Measurements from ENCODE around the gene ZNF562. TPM values are rescaled to one million over a fixed set of nuclear protein-coding genes. Genes with fewer than 3 reads are reported as not detected.

The ZNF562 gene
- total RNA-seq, 1 donor from 2014 or later, result 31.8 TPM

DNA sequence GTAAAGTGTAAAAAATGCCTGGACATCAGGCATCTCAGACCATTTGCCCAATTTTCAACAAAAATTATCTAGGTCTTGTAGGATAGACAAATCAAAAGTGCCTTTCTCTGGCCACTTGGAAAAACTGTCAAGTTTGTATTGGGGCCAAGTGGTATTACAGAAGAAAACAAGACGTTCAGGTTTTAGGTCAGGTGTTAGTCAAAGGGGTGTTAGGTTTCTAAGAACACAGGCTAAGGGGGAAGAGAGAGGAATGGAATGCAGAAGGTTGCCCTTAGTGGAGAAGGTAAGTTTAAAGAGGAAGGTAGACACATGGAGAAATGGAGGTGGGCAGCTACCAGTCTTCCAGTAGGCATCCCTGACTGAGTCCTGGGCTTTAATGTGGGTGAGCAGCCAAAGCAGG is 33.9 kb downstream of the ZNF562 start:
- H3K9me3 ChIP-seq, result no peaks in the 10 kb centered on the region
- H3K4me3 ChIP-seq, result no peak overlapping the region
- intact Hi-C loops (cut with DNase I), result no loop called here
- H3K4me1 ChIP-seq, result no peaks in the 10 kb centered on the region
- TF ChIP-seq, protein P1, sequence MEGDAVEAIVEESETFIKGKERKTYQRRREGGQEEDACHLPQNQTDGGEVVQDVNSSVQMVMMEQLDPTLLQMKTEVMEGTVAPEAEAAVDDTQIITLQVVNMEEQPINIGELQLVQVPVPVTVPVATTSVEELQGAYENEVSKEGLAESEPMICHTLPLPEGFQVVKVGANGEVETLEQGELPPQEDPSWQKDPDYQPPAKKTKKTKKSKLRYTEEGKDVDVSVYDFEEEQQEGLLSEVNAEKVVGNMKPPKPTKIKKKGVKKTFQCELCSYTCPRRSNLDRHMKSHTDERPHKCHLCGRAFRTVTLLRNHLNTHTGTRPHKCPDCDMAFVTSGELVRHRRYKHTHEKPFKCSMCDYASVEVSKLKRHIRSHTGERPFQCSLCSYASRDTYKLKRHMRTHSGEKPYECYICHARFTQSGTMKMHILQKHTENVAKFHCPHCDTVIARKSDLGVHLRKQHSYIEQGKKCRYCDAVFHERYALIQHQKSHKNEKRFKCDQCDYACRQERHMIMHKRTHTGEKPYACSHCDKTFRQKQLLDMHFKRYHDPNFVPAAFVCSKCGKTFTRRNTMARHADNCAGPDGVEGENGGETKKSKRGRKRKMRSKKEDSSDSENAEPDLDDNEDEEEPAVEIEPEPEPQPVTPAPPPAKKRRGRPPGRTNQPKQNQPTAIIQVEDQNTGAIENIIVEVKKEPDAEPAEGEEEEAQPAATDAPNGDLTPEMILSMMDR (IDR thresholded peaks at IDR 0.05), result no peak
- peaks cover 22% of the 10 kb centered on the region for H3K36me3 ChIP-seq
- H3K27ac ChIP-seq, result no peak overlapping the region
- no peaks in the 10 kb centered on the region for H3K27me3 ChIP-seq (ENCODE audit: low read depth)
- no peak for ATAC-seq
- DNase-seq, result no peak

DNA sequence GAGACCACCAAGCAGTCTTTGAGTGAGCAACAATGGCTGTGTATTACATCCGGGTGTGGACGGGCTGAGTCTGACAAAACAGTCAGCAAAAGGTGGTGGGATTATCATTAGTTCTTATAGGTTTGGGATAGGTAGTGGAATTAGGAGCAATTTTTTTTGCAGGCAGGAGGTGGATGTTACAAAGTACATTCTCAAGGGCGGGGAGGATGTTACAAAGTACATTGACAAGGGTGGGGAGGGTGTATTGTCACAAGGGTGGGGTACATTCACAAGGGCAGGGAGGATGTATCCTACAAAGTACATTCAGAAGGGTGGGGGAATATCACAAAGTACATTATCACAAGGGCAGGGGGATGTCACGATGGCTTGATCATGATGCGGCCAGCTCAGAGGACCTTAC is 38.9 kb downstream of the ZNF562 start:
- intact Hi-C loops (cut with DNase I), result no loop called here
- DNase-seq (no peak), ATAC-seq (no peak)
- TF ChIP-seq, protein P1 (IDR thresholded peaks at IDR 0.05), result no peak
- H3K36me3 ChIP-seq, result peaks cover 27% of the 10 kb centered on the region
- no peak overlapping the region for H3K4me3 ChIP-seq
- no peak overlapping the region for H3K27ac ChIP-seq
- H3K27me3 ChIP-seq (ENCODE audit: low read depth), result no peaks in the 10 kb centered on the region
- H3K9me3 ChIP-seq, result no peaks in the 10 kb centered on the region
- no peaks in the 10 kb centered on the region for H3K4me1 ChIP-seq

DNA sequence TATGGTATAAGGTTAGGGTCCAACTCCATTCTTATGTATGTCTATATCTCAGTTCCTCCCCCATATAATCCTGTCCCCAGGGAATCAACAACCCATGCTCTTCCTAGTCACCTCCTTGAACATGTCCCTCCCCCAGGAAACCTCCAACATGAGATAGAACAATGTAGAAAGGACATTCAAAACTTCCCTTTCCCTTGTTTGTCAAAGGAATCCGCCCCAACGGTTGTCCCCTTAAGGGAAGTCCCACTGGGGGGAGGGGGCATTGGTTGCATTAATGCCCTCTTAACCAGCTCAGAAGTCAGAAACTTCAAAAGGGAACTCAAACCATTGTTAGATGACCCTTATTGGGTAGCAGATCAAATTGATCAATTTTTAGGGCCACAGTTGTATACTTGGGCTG is 47.0 kb downstream of the ZNF562 start:
- Histone ChIP-seq H3K9me3 (no peaks in the 10 kb centered on the region), H3K4me3 (no peak overlapping the region), H3K36me3 (peaks cover 8% of the 10 kb centered on the region), H3K27me3 (ENCODE audit: low read depth) (no peaks in the 10 kb centered on the region), H3K27ac (no peak overlapping the region), H3K4me1 (no peaks in the 10 kb centered on the region)
- no peak for DNase-seq
- TF ChIP-seq, protein P1 (IDR thresholded peaks at IDR 0.05), result no peak
- no peak for ATAC-seq
- intact Hi-C loops (cut with DNase I), result loop anchor here (10.0 kb wide), 1 partner anchor 167 kb away; no protein-coding TSS in a partner anchor

DNA sequence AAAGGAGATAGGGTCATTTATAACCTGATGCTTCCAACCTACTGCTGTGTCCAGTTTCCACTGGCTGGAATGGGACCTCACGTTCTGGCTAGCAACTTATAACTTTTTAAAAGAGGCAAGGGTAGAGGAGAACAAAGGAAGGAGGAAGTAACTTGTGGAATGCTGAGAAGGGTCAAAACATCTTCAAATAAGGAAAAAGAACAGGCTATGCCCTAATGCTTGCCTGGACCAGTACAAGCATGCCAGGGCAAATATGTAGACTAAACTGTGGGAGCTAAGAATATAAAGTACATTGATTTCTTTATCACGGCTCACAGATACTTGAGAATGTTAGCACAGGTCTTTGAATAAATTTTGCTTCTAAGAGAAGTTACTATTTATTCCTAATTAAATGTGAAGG is 52.4 kb downstream of the ZNF562 start:
- intact Hi-C loops (cut with DNase I), result loop anchor here (10.0 kb wide), 1 partner anchor 172 kb away; no protein-coding TSS in a partner anchor
- peaks cover 21% of the 10 kb centered on the region for H3K4me1 ChIP-seq
- no peak for ATAC-seq
- H3K36me3 ChIP-seq, result peaks cover 18% of the 10 kb centered on the region
- no peak overlapping the region for H3K27ac ChIP-seq
- no peaks in the 10 kb centered on the region for H3K9me3 ChIP-seq
- TF ChIP-seq, protein P1 (IDR thresholded peaks at IDR 0.05), result no peak
- DNase-seq, result no peak
- H3K27me3 ChIP-seq (ENCODE audit: low read depth), result no peaks in the 10 kb centered on the region
- H3K4me3 ChIP-seq, result peak overlapping the region; percentile 68

DNA sequence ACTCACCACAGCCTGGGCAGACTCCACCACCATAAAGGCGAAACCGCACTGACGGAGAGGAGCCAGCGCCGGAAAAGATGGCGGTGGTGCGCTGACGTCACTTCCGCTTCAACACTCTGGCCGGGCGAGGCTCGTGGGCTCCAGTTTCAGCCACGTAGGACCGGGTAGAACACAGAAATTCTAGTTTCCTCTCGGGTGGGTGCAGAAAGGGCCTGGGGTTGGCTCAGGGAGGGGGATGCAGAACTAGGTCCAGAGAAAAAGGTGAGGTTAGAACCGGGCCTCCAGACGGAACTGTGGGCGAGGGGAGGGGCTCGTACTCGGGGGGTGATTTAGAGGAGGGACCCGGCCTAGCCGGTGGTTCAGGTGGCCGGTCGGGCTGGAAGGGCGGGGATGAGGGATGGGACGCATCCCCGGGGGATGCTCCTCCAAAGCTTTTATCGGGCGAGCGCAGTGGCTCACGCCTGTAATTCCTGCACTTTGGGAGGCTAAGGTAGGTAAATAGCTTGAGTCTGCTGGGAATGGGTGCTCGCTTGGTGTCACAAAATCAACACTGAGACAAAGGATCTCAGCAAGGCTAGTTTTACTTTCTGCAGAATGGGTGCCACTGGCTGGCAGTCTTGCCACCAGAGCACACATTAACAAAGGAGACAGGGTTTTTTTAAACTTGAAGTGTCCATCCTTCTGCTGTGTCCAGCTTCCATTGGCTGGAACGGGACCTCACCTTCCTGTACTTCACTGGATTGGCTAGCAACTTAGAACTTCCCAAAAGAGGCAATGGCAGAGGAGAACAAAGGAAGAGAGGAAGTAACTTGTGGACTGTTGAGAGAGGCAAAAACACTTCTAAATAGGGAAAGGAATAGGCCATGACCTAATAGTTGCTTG is 53.5 kb downstream of the ZNF562 start, which contains the start of gene ZNF561:
Gene ZNF561, minus strand, starts transcription at position 77 of the 882 bp plus-strand sequence. CDS start 1,776 bp downstream, outside the sequence.
- H3K9me3 ChIP-seq, result no peaks in the 10 kb centered on the region
- peaks cover 30% of the 10 kb centered on the region for H3K36me3 ChIP-seq
- ATAC-seq (peak; percentile 96 to 97), DNase-seq (peak; percentile 89)
- H3K4me1 ChIP-seq, result peaks cover 21% of the 10 kb centered on the region
- peak within 1 kb of the TSS; percentile 89 for H3K27ac ChIP-seq
- intact Hi-C loops (cut with DNase I), result loop anchor here (10.0 kb wide), 1 partner anchor 173 kb away; no protein-coding TSS in a partner anchor
- peak within 1 kb of the TSS; percentile 68 for H3K4me3 ChIP-seq
- H3K27me3 ChIP-seq (ENCODE audit: low read depth), result no peaks in the 10 kb centered on the region
- TF ChIP-seq, protein P1 (IDR thresholded peaks at IDR 0.05), result no peak

Data from lower lobe of right lung (tissue), 2 donors.